HL-60 (cell line): ENCODE results near the gene PROM1.

Source experiments
- GABPA ChIP-seq: IDR thresholded peaks from 2 replicates; pipeline ENCODE4 v1.6.1; 2012; ENCODE audit warnings: low read depth
- POLR2AphosphoS5 ChIP-seq: IDR thresholded peaks from 2 replicates; pipeline ENCODE4 v1.6.1; 2012; ENCODE audit warnings: low read depth
- SPI1 ChIP-seq: IDR thresholded peaks from 2 replicates; pipeline ENCODE4 v1.6.1; 2012; ENCODE audit warnings: low read depth, mild to moderate bottlenecking, borderline replicate concordance
- TF ChIP-seq, protein P1 (sequence below): IDR thresholded peaks from one replicate; pipeline ENCODE4 v1.5.1; 2011; ENCODE audit warnings: low read length, control low read depth, inconsistent platforms; ENCODE audit not compliant: insufficient read depth
- TF ChIP-seq, protein P2 (sequence below): IDR thresholded peaks from 2 replicates; pipeline ENCODE4 v1.6.1; 2012; ENCODE audit warnings: low read depth; ENCODE audit not compliant: insufficient replicate concordance

DNA sequence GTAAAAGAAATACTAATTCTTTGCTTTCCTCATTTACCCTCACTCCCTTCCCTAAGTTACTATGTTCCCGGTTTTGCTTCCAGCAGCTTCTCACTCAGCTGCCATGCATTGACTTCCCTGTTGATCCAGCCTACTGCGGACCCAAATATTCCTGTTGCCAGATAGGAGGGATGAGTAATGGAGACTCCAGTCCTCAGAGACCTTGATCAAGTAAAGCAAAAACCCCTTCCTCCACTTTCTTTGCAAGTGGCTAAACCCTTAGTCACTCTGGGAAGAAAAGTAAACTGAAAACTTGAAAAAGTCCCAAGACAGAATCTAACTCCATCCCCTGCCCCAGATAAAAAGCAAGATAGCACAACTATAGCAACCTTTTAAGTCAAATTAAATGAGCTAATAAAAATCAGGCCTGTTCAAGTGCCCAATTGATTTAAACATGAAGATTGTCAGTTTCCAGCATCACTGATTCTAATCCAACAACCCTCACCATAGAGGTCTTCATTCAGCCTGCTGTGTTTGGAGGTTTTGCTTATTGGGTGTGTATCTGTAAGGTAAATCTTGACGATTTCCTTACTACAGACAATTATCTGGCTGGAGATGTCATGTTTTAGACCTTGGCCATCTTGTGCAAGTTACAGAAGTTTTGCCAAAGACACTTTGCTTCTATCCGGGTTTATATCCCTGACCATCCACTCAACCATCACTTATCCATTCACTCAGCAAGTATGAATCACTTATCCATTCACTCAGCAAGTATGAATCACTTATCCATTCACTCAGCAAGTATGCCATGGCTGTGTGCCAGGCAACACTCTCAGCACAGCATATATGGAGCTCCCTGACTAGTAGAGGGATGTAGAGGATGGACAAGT is 162.9 kb downstream of the PROM1 start:
- TF ChIP-seq, protein P1, sequence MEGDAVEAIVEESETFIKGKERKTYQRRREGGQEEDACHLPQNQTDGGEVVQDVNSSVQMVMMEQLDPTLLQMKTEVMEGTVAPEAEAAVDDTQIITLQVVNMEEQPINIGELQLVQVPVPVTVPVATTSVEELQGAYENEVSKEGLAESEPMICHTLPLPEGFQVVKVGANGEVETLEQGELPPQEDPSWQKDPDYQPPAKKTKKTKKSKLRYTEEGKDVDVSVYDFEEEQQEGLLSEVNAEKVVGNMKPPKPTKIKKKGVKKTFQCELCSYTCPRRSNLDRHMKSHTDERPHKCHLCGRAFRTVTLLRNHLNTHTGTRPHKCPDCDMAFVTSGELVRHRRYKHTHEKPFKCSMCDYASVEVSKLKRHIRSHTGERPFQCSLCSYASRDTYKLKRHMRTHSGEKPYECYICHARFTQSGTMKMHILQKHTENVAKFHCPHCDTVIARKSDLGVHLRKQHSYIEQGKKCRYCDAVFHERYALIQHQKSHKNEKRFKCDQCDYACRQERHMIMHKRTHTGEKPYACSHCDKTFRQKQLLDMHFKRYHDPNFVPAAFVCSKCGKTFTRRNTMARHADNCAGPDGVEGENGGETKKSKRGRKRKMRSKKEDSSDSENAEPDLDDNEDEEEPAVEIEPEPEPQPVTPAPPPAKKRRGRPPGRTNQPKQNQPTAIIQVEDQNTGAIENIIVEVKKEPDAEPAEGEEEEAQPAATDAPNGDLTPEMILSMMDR: no peak
- TF ChIP-seq POLR2AphosphoS5 (no peak), GABPA (no peak), SPI1 (no peak)
- TF ChIP-seq, protein P2, sequence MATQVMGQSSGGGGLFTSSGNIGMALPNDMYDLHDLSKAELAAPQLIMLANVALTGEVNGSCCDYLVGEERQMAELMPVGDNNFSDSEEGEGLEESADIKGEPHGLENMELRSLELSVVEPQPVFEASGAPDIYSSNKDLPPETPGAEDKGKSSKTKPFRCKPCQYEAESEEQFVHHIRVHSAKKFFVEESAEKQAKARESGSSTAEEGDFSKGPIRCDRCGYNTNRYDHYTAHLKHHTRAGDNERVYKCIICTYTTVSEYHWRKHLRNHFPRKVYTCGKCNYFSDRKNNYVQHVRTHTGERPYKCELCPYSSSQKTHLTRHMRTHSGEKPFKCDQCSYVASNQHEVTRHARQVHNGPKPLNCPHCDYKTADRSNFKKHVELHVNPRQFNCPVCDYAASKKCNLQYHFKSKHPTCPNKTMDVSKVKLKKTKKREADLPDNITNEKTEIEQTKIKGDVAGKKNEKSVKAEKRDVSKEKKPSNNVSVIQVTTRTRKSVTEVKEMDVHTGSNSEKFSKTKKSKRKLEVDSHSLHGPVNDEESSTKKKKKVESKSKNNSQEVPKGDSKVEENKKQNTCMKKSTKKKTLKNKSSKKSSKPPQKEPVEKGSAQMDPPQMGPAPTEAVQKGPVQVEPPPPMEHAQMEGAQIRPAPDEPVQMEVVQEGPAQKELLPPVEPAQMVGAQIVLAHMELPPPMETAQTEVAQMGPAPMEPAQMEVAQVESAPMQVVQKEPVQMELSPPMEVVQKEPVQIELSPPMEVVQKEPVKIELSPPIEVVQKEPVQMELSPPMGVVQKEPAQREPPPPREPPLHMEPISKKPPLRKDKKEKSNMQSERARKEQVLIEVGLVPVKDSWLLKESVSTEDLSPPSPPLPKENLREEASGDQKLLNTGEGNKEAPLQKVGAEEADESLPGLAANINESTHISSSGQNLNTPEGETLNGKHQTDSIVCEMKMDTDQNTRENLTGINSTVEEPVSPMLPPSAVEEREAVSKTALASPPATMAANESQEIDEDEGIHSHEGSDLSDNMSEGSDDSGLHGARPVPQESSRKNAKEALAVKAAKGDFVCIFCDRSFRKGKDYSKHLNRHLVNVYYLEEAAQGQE: no peak
